ENCODE data around the gene SERPINB10. TPM values are rescaled to one million over a fixed set of nuclear protein-coding genes. Genes with fewer than 3 reads are reported as not detected.

Gene SERPINB10
- total RNA-seq, 1 experiment from 2014 or later: not detected

GRCh38 chr18:63905361-63905760, 2.4 kb upstream of the SERPINB10 start:
- Histone ChIP-seq H3K27me3 (ENCODE audit: insufficient read depth, low read length) (no peaks in the 10 kb centered on the region), H3K79me2 (ENCODE audit: insufficient read depth, low read length) (no peaks in the 10 kb centered on the region), H3K4me1 (ENCODE audit: control insufficient read depth in 1 of 2, insufficient read depth in 2 of 2, low read length in 2 of 2) (no peaks in the 10 kb centered on the region), H3K4me3 (replicated peaks in 1 of 2; ENCODE audit: low read depth in 1 of 2, low read length in 2 of 2) (no peak overlapping the region), H3K9ac (ENCODE audit: low read length) (no peak overlapping the region), H2AFZ (ENCODE audit: low read depth, low read length, poor library complexity, severe bottlenecking) (no peak overlapping the region), H3K9me2 (ENCODE audit: insufficient read depth) (no peaks in the 10 kb centered on the region), H3K36me3 (ENCODE audit: control insufficient read depth in 1 of 2, insufficient read depth in 2 of 2, low read length in 2 of 2) (no peaks in the 10 kb centered on the region), H3K9me3 (ENCODE audit: control insufficient read depth in 1 of 2, insufficient read depth in 1 of 2, low read depth in 1 of 2, low read length in 2 of 2) (no peaks in the 10 kb centered on the region), H3K4me2 (ENCODE audit: low read length) (no peak overlapping the region), H4K20me1 (ENCODE audit: insufficient read depth) (no peaks in the 10 kb centered on the region), H3K27ac (ENCODE audit: low read depth, low read length) (no peak overlapping the region)
- POLR2A ChIA-PET: no interaction called here
- BruUV-seq (replicated peaks): no TSS peak
- CTCF ChIA-PET: no interaction called here
- intact Hi-C loops (cut with micrococcal nuclease): no loop called here
- ATAC-seq (no peak), DNase-seq (ENCODE audit: low read depth, low spot score) (no peak)
- RAD21 ChIA-PET (ENCODE audit: low non-redundant PET in 1 of 2, low total read pairs in 2 of 2, uncharacterized antibody in 2 of 2, unreplicated experiment in 2 of 2): no interaction called here
- TF ChIP-seq ZFX (IDR thresholded peaks at IDR 0.05) (no peak), REST (IDR thresholded peaks at IDR 0.05; ENCODE audit: low read depth) (no peak), CBX3 (IDR thresholded peaks at IDR 0.05; ENCODE audit: low read depth) (no peak), EGR1 (IDR thresholded peaks at IDR 0.05; ENCODE audit: low read depth) (no peak)

GRCh38 chr18:63906056-63906455, 1.7 kb upstream of the SERPINB10 start:
- no peak overlapping the region for H3K4me3 ChIP-seq (replicated peaks in 1 of 2; ENCODE audit: low read depth in 1 of 2, low read length in 2 of 2)
- no peak overlapping the region for H2AFZ ChIP-seq (ENCODE audit: low read depth, low read length, poor library complexity, severe bottlenecking)
- ChIA-PET POLR2A (no interaction called here), RAD21 (ENCODE audit: low non-redundant PET in 1 of 2, low total read pairs in 2 of 2, uncharacterized antibody in 2 of 2, unreplicated experiment in 2 of 2) (no interaction called here), CTCF (no interaction called here)
- no peaks in the 10 kb centered on the region for H4K20me1 ChIP-seq (ENCODE audit: insufficient read depth)
- H3K9ac ChIP-seq (ENCODE audit: low read length): no peak overlapping the region
- H3K4me2 ChIP-seq (ENCODE audit: low read length): no peak overlapping the region
- intact Hi-C loops (cut with micrococcal nuclease): no loop called here
- H3K36me3 ChIP-seq (ENCODE audit: control insufficient read depth in 1 of 2, insufficient read depth in 2 of 2, low read length in 2 of 2): no peaks in the 10 kb centered on the region
- no peaks in the 10 kb centered on the region for H3K9me3 ChIP-seq (ENCODE audit: control insufficient read depth in 1 of 2, insufficient read depth in 1 of 2, low read depth in 1 of 2, low read length in 2 of 2)
- H3K27me3 ChIP-seq (ENCODE audit: insufficient read depth, low read length): no peaks in the 10 kb centered on the region
- no peak for TF ChIP-seq EZH2 (IDR thresholded peaks at IDR 0.05)
- H3K79me2 ChIP-seq (ENCODE audit: insufficient read depth, low read length): no peaks in the 10 kb centered on the region
- no TSS peak for BruUV-seq (replicated peaks)
- no peak overlapping the region for H3K27ac ChIP-seq (ENCODE audit: low read depth, low read length)
- no peak for DNase-seq (ENCODE audit: low read depth, low spot score)
- no peaks in the 10 kb centered on the region for H3K4me1 ChIP-seq (ENCODE audit: control insufficient read depth in 1 of 2, insufficient read depth in 2 of 2, low read length in 2 of 2)
- H3K9me2 ChIP-seq (ENCODE audit: insufficient read depth): no peaks in the 10 kb centered on the region
- no peak for ATAC-seq
